Spleen (tissue), 11 donors: Measurements from ENCODE around the gene ZNF438. TPM values are rescaled to one million over a fixed set of nuclear protein-coding genes. Genes with fewer than 3 reads are reported as not detected.

Experiments
- DNase-seq: peaks from one replicate; pipeline ENCODE4 v3.0.0-alpha.2; 2020
- H3K27ac ChIP-seq, 8 donors: fragments of 200-600 bp; sonication (generic) in 7 of 8; 1 replicate in 4 of 8; 2 replicates in 4 of 8; pipeline versions ENCODE4 v1.5.0 to v1.8.0; 2016 to 2021; ENCODE audit warnings: inconsistent platforms in 4 of 8, mild to moderate bottlenecking in 4 of 8, moderate library complexity in 1 of 8
- H3K27me3 ChIP-seq, 7 donors: fragments of 200-600 bp; sonication (generic) in 6 of 7; replicated peaks in 1 of 7; 1 replicate in 4 of 7; 2 replicates in 3 of 7; pipeline versions ENCODE4 v1.5.0 to v1.8.0; 2016 to 2021; ENCODE audit warnings: inconsistent platforms in 3 of 7, mild to moderate bottlenecking in 1 of 7
- H3K36me3 ChIP-seq, 6 donors: fragments of 200-600 bp; sonication (generic) in 5 of 6; 1 replicate in 4 of 6; 2 replicates in 2 of 6; pipeline versions ENCODE4 v1.5.0 to v1.8.0; 2016 to 2021; ENCODE audit warnings: inconsistent platforms in 2 of 6
- H3K4me1 ChIP-seq, 6 donors: fragments of 200-600 bp; sonication (generic) in 5 of 6; 1 replicate in 3 of 6; 2 replicates in 3 of 6; pipeline versions ENCODE4 v1.5.0 to v1.8.0; 2016 to 2021; ENCODE audit warnings: inconsistent platforms in 3 of 6
- H3K4me3 ChIP-seq, 8 donors: fragments of 200-600 bp; sonication (generic) in 7 of 8; 1 replicate in 4 of 8; 2 replicates in 4 of 8; pipeline versions ENCODE4 v1.5.0 to v1.8.0; 2016 to 2021; ENCODE audit warnings: inconsistent platforms in 4 of 8, mild to moderate bottlenecking in 4 of 8, moderate library complexity in 2 of 8
- H3K9me3 ChIP-seq, 8 donors: fragments of 200-600 bp; sonication (generic) in 7 of 8; 1 replicate in 4 of 8; 2 replicates in 4 of 8; pipeline versions ENCODE4 v1.5.0 to v1.8.0; 2016 to 2021; ENCODE audit warnings: inconsistent platforms in 4 of 8
- POLR2A ChIP-seq, 3 donors: fragments of 450-650 bp; IDR thresholded peaks; one replicate each; pipeline ENCODE4 v1.5.1; 2017; ENCODE audit warnings: antibody characterized with exemption in 3 of 3, mild to moderate bottlenecking in 1 of 3
- POLR2AphosphoS5 ChIP-seq, 3 donors: sonication (generic); formaldehyde crosslinking; IDR thresholded peaks; one replicate each; pipeline ENCODE4 v1.5.1; 2017; ENCODE audit warnings: antibody characterized with exemption in 3 of 3
- WGBS, 5 donors: extraction: QIAGEN DNeasy Blood & Tissue Kit in 3 of 5; methylation state at CpG; one replicate each; pipeline versions ENCODE4 v1.1.5 to v1.1.7; 2013 to 2018; 5-methylcytosine and 5-hydroxymethylcytosine counted together
- intact Hi-C: fragments of 100-400 bp; cut with DNase I; formaldehyde crosslinking; loops from one replicate; pipeline ENCODE4 v1.15.0; 2023; ENCODE audit warnings: low total_unique reads
- polyA plus RNA-seq, 3 donors: library from polyadenylated mRNA; stranded (reverse); fragments of 200-250 nt; gene quantifications; one replicate each; pipeline ENCODE4 v1.2.1, GENCODE V29; 2013
- total RNA-seq, 7 donors: library from RNA; depleted of rRNA in 3 of 7; stranded (reverse); fragments of >200 nt in 3 of 7; fragmentation: NEBNext Ultra II Directional in 4 of 7; extraction: Animal tissue kit (Norgen Biotek cat#: 25700) in 4 of 7; gene quantifications; one replicate each; pipeline versions ENCODE4 v1.1.0 to v1.2.1, GENCODE V29; 2016 to 2021
- TF ChIP-seq, protein P1 (sequence below), 11 experiments: fragments of 200-600 bp in 7 of 11; fragments of 450-650 bp in 4 of 11; sonication (generic) in 4 of 11; IDR thresholded peaks in 8 of 11; conservative IDR thresholded peaks in 3 of 11; 1 replicate in 7 of 11; 2 replicates in 4 of 11; pipeline versions ENCODE4 v1.4.0 to v1.8.0; 2016 to 2021; ENCODE audit warnings: antibody characterized with exemption in 11 of 11, inconsistent platforms in 4 of 11, mild to moderate bottlenecking in 1 of 11
- donor health status: healthy with polysubstance abuse.
- donor health status: DM: no; HTN: no; CAD: no; lungs with moderate emphysema.
- donor health status: DM: no; HTN: no; CAD: no.
- donor health status: Bipolar disorder and iron deficiency.
- donor health status: healthy.
- donor health status: DM: no; HTN: no; CAD: no.
- donor health status: DM: yes; HTN: yes; CAD: no.

ZNF438 gene
- total and polyA plus RNA-seq, 10 donors = 4.4 to 23.1 (median 13.9) TPM

DNA sequence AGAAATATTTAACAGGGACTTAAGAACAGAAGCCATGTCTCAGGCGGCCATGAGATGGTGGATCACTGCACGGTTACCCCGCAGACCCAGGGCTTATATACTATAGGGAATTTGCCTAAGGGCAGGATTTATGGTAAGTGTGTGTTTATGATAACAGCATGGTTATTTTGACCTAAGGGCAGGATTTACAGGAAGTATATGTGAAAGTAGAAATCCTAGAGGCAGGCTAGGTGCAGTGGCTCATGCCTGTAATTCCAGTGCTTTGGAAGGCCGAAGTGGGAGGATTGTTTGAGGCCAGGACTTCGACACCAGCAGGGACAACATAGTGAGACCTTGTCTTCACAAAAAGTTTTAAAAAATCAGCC lies 43.0 kb upstream of the ZNF438 start:
- H3K36me3 ChIP-seq = no peaks in the 10 kb centered on the region
- intact Hi-C loops = no loop called here
- WGBS, 5 donors = 81 to 93% (median 89%) methylated on average over 5 of the region's 5 CpGs
- no peak for DNase-seq
- TF ChIP-seq POLR2AphosphoS5 (IDR thresholded peaks at IDR 0.05) (no peak), POLR2A (IDR thresholded peaks at IDR 0.05) (no peak)
- TF ChIP-seq, protein P1, sequence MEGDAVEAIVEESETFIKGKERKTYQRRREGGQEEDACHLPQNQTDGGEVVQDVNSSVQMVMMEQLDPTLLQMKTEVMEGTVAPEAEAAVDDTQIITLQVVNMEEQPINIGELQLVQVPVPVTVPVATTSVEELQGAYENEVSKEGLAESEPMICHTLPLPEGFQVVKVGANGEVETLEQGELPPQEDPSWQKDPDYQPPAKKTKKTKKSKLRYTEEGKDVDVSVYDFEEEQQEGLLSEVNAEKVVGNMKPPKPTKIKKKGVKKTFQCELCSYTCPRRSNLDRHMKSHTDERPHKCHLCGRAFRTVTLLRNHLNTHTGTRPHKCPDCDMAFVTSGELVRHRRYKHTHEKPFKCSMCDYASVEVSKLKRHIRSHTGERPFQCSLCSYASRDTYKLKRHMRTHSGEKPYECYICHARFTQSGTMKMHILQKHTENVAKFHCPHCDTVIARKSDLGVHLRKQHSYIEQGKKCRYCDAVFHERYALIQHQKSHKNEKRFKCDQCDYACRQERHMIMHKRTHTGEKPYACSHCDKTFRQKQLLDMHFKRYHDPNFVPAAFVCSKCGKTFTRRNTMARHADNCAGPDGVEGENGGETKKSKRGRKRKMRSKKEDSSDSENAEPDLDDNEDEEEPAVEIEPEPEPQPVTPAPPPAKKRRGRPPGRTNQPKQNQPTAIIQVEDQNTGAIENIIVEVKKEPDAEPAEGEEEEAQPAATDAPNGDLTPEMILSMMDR (IDR thresholded peaks at IDR 0.05 in 8 of 11, conservative IDR thresholded peaks at IDR 0.05 in 3 of 11) = no peak
- no peak overlapping the region for H3K27ac ChIP-seq
- no peaks in the 10 kb centered on the region for H3K9me3 ChIP-seq
- H3K27me3 ChIP-seq = no peaks in the 10 kb centered on the region
- H3K4me3 ChIP-seq = no peak overlapping the region
- H3K4me1 ChIP-seq = no peaks in the 10 kb centered on the region

DNA sequence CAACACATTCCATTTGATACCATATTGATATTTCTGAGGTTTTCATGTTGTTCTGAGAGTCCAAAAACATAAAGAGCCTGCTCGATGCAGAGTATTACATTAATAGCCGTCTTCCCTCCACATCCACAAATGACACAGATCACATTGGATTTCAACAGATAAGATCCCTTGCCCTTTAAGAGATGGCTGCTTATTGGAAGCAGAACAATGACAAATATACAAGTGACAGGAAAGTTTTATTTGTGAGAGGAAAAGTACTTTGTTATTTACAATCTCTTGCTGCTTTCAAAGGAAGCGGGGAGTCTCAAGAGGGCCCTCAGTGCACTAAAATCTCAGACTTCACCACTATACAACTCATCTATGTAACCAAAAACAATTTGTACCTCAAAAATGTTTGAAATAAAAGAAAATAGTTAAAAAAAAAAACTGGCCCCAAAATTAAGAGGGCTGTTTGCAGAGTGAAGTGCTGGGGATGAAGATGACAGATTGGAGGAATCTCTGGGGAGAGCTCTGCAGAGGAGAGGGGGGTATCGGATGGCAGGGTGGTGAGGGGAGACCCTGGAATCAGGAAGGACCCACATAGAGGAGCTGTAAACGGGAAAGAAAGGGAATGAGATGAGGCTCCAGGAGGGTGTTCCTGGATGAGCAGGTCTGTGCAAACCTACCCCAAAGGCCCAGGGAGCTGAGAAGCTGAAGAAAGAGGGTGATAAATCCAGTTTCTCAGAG lies 42.5 kb upstream of the ZNF438 start:
- intact Hi-C loops = no loop called here
- H3K27ac ChIP-seq = no peak overlapping the region

DNA sequence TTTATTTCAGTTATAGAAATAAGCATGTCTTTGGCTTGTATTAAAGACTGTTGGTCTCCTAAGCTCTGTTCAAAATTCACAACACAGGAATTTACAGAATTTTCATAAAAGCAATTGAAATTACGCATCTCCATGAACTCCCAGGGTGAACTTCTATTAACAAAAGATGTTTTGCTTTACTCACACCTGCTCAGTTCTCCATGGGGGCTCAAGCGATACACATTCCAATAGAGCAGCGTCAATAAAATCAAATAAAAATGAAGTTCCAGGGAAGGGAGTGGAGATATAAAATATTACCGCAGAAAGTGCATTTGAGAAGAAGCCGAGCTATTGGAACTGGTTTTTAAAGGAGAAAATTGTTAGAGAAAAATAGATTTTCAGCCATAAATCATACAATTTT lies 41.5 kb upstream of the ZNF438 start:
- no peaks in the 10 kb centered on the region for H3K27me3 ChIP-seq
- no peak overlapping the region for H3K27ac ChIP-seq
- intact Hi-C loops = no loop called here
- H3K9me3 ChIP-seq = no peaks in the 10 kb centered on the region
- no peak for DNase-seq
- H3K4me1 ChIP-seq = no peaks in the 10 kb centered on the region
- 95 to 100% (median 98%) methylated on average over 5 of the region's 5 CpGs for WGBS, 5 donors
- H3K36me3 ChIP-seq = no peaks in the 10 kb centered on the region
- TF ChIP-seq POLR2AphosphoS5 (IDR thresholded peaks at IDR 0.05) (no peak), POLR2A (IDR thresholded peaks at IDR 0.05) (no peak)
- TF ChIP-seq, protein P1 (IDR thresholded peaks at IDR 0.05 in 8 of 11, conservative IDR thresholded peaks at IDR 0.05 in 3 of 11) = no peak
- H3K4me3 ChIP-seq = no peak overlapping the region

More for the DNA sequence above, 42.5 kb upstream of the ZNF438 start:
- WGBS, 5 donors = 71 to 81% (median 80%) methylated on average over 5 of the region's 5 CpGs
- no peak for DNase-seq
- Histone ChIP-seq H3K27me3 (no peaks in the 10 kb centered on the region), H3K4me1 (no peaks in the 10 kb centered on the region), H3K4me3 (no peak overlapping the region), H3K9me3 (no peaks in the 10 kb centered on the region), H3K36me3 (no peaks in the 10 kb centered on the region)
- TF ChIP-seq, protein P1 (IDR thresholded peaks at IDR 0.05 in 8 of 11, conservative IDR thresholded peaks at IDR 0.05 in 3 of 11) = no peak
- TF ChIP-seq POLR2A (IDR thresholded peaks at IDR 0.05) = no peak
- no peak for TF ChIP-seq POLR2AphosphoS5 (IDR thresholded peaks at IDR 0.05)

DNA sequence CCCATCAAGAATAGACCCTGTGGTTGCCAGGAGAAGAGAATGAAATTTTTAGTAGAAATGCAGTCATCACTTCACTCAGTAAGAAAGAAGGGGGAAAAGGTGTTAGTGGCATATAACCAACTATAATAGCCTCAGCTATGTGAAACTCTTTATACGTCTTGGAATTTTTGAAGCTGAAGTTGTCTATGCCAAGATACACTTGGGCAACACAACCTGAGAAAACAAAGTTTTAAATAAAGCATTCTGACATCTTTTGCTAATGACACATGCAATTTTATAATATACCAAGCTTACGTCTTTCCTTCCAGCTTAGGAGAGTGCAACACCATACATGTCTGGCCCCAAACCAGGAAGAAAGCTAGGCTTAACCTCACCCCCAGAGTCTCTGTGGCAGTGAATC lies 40.8 kb upstream of the ZNF438 start:
- Histone ChIP-seq H3K36me3 (no peaks in the 10 kb centered on the region), H3K4me3 (no peak overlapping the region), H3K27me3 (no peaks in the 10 kb centered on the region), H3K27ac (no peak overlapping the region), H3K4me1 (no peaks in the 10 kb centered on the region), H3K9me3 (no peaks in the 10 kb centered on the region)
- no peak for DNase-seq
- intact Hi-C loops = no loop called here
- WGBS, 5 donors = 83 to 97% (median 93%) methylated on average over 2 of the region's 2 CpGs
- TF ChIP-seq, protein P1 (IDR thresholded peaks at IDR 0.05 in 8 of 11, conservative IDR thresholded peaks at IDR 0.05 in 3 of 11) = no peak
- no peak for TF ChIP-seq POLR2AphosphoS5 (IDR thresholded peaks at IDR 0.05)
- TF ChIP-seq POLR2A (IDR thresholded peaks at IDR 0.05) = no peak
